Endothelial cell of umbilical vein (primary cell): Measurements from ENCODE around the gene SYNPO2. TPM values are rescaled to one million over a fixed set of nuclear protein-coding genes. Genes with fewer than 3 reads are reported as not detected.

Source experiments
- BruUV-seq: library from RNA; stranded (reverse); fragments of 400-500 nt; replicated peaks from 2 replicates; lab custom pipeline; 2021; lab: Mats Ljungman, UMichigan
- CTCF ChIA-PET: fragments of 300-600, 350-600 bp; sonication (Branson Sonifier 250); formaldehyde crosslinking; loops from one replicate; lab custom pipeline; 2021; ENCODE audit warnings: antibody characterized with exemption, inconsistent platforms; lab: Charles Lee
- POLR2A ChIA-PET: fragments of 300-600, 350-600 bp; sonication (Branson Sonifier 250); formaldehyde crosslinking; loops from one replicate; lab custom pipeline; 2021; ENCODE audit warnings: antibody characterized with exemption, inconsistent platforms; lab: Charles Lee
- DNase-seq: peaks from one replicate; pipeline ENCODE4 v3.0.0-alpha.2; 2011; ENCODE audit warnings: low read depth, low spot score
- FAIRE-seq: peaks from 2 replicates; lab custom pipeline; 2011; peaks lifted over from hg19 to GRCh38; lab: Jason Lieb, UNC
- H2AFZ ChIP-seq: 2 replicates; pipeline ENCODE4 v1.6.0; 2012; ENCODE audit warnings: low read depth, low read length, control low read depth, inconsistent platforms
- H3K27ac ChIP-seq: 2 replicates; pipeline ENCODE4 v1.5.1; 2011; ENCODE audit warnings: low read depth, mild to moderate bottlenecking, control low read depth, low read length, moderate library complexity; ENCODE audit not compliant: insufficient read depth
- H3K27me3 ChIP-seq, 2 experiments: 2 replicates each; pipeline versions ENCODE4 v1.6.0 to v1.6.1; 2011; ENCODE audit warnings: low read length in 2 of 2, mixed read lengths in 1 of 2; ENCODE audit not compliant: control insufficient read depth in 2 of 2, insufficient read depth in 2 of 2
- H3K36me3 ChIP-seq, 2 experiments: 2 replicates in 1 of 2; 3 replicates in 1 of 2; pipeline ENCODE4 v1.5.1; 2011; ENCODE audit warnings: low read length in 2 of 2, mild to moderate bottlenecking in 1 of 2, moderate library complexity in 1 of 2; ENCODE audit not compliant: control insufficient read depth in 2 of 2, insufficient read depth in 2 of 2; ENCODE audit errors: extremely low read depth in 1 of 2
- H3K4me1 ChIP-seq: 3 replicates; pipeline ENCODE4 v1.5.1; 2011; ENCODE audit warnings: mild to moderate bottlenecking, low read length; ENCODE audit not compliant: control insufficient read depth, insufficient read depth; ENCODE audit errors: extremely low read depth
- H3K4me2 ChIP-seq: 2 replicates; pipeline ENCODE4 v1.6.1; 2011; ENCODE audit warnings: low read length, control low read depth, mixed read lengths; ENCODE audit not compliant: insufficient read depth
- H3K4me3 ChIP-seq, 3 experiments: fragments of 200-600 bp in 1 of 3; sonication (generic), shearing (Covaris generic) in 1 of 3; replicated peaks in 1 of 3; 2 replicates each; pipeline ENCODE4 v1.5.1; 2011 to 2016; ENCODE audit warnings: control low read depth in 3 of 3, low read length in 3 of 3, mild to moderate bottlenecking in 2 of 3, inconsistent platforms in 1 of 3, low read depth in 1 of 3, moderate library complexity in 1 of 3; ENCODE audit not compliant: insufficient read depth in 1 of 3
- H3K79me2 ChIP-seq: 2 replicates; pipeline ENCODE4 v1.6.0; 2012; ENCODE audit warnings: low read length, inconsistent platforms; ENCODE audit not compliant: control insufficient read depth, insufficient read depth
- H3K9ac ChIP-seq: replicated peaks from 2 replicates; pipeline ENCODE3; 2011; ENCODE audit warnings: low read length, control low read depth; ENCODE audit not compliant: insufficient read depth; ENCODE audit errors: extremely low read depth
- H3K9me1 ChIP-seq: replicated peaks from 3 replicates; pipeline ENCODE4 v1.6.0; 2011; ENCODE audit warnings: mild to moderate bottlenecking, low read length; ENCODE audit not compliant: control insufficient read depth, insufficient read depth; ENCODE audit errors: extremely low read depth
- H3K9me3 ChIP-seq: replicated peaks from 2 replicates; pipeline ENCODE4 v1.5.1; 2012; ENCODE audit warnings: low read length, inconsistent platforms; ENCODE audit not compliant: control insufficient read depth, insufficient read depth
- H4K20me1 ChIP-seq: replicated peaks from 2 replicates; pipeline ENCODE3; 2011; ENCODE audit warnings: mild to moderate bottlenecking, low read length; ENCODE audit not compliant: control insufficient read depth, insufficient read depth; ENCODE audit errors: extremely low read depth
- CTCF ChIP-seq, 2 donors: IDR thresholded peaks; 1 replicate in 1 of 2; 2 replicates in 1 of 2; pipeline ENCODE4 v1.5.1; 2011; ENCODE audit warnings: low read length in 2 of 2, mild to moderate bottlenecking in 2 of 2, moderate library complexity in 2 of 2, control low read depth in 1 of 2, inconsistent platforms in 1 of 2, low read depth in 1 of 2; ENCODE audit not compliant: insufficient read depth in 1 of 2; ENCODE audit errors: extremely low read depth in 1 of 2
- EZH2 ChIP-seq: IDR thresholded peaks from 2 replicates; pipeline ENCODE4 v1.6.1; 2012; ENCODE audit warnings: borderline replicate concordance, low read depth, mild to moderate bottlenecking, moderate library complexity, low read length, inconsistent platforms; ENCODE audit not compliant: severe bottlenecking
- FOS ChIP-seq: IDR thresholded peaks from 2 replicates; pipeline ENCODE4 v1.6.1; 2011; ENCODE audit warnings: mild to moderate bottlenecking, low read length, moderate library complexity, borderline replicate concordance; ENCODE audit not compliant: insufficient read depth
- GATA2 ChIP-seq: IDR thresholded peaks from 2 replicates; pipeline ENCODE4 v1.7.0; 2011; ENCODE audit warnings: low read depth, mild to moderate bottlenecking, moderate library complexity, mixed read lengths, low read length; ENCODE audit not compliant: insufficient read length, insufficient read depth
- JUN ChIP-seq: IDR thresholded peaks from 2 replicates; pipeline ENCODE4 v1.6.1; 2011; ENCODE audit warnings: borderline replicate concordance, low read depth; ENCODE audit not compliant: insufficient read length, insufficient read depth
- MYC ChIP-seq: IDR thresholded peaks from one replicate; pipeline ENCODE4 v1.6.1; 2011; ENCODE audit warnings: mild to moderate bottlenecking, low read depth, low read length
- POLR2A ChIP-seq: IDR thresholded peaks from 2 replicates; pipeline ENCODE4 v1.6.1; 2012; ENCODE audit warnings: low read depth, mild to moderate bottlenecking, control low read depth, low read length
- POLR2AphosphoS5 ChIP-seq: IDR thresholded peaks from 2 replicates; pipeline ENCODE4 v1.6.1; 2012; ENCODE audit warnings: low read depth, mild to moderate bottlenecking, control low read depth, low read length, moderate library complexity; ENCODE audit not compliant: insufficient read depth
- dilution Hi-C: fragments of 300-500 bp; cut with MboI; formaldehyde crosslinking; loops from one replicate; pipeline ENCODE4 v1.15.0; 2019; ENCODE audit warnings: low sequenced_read_pairs; ENCODE audit not compliant: extremely low pct_ligation_motif_present
- intact Hi-C: fragments of 100-400 bp; cut with micrococcal nuclease; formaldehyde crosslinking; loops from one replicate; pipeline ENCODE4 v1.10.0; 2022
- polyA plus RNA-seq, 4 experiments: library from polyadenylated mRNA; depleted of rRNA in 3 of 4; stranded (reverse) in 3 of 4; unstranded in 1 of 4; fragments of >200 nt; gene quantifications; 2 replicates each; pipeline versions ENCODE4 v1.2.1 to v1.2.3, GENCODE V29; 2011 to 2012; ENCODE audit warnings: missing spikeins in 1 of 4
- total RNA-seq: library from RNA; stranded (reverse); gene quantifications from 2 replicates; pipeline ENCODE4 v1.2.3, GENCODE V29; 2021
- TF ChIP-seq, protein P1 (sequence below): IDR thresholded peaks from 2 replicates; pipeline ENCODE4 v1.6.1; 2011; ENCODE audit not compliant: insufficient read depth, insufficient read length

Gene SYNPO2
- total and polyA plus RNA-seq, 2 donors (not counting 3 experiments of a cell fraction or from before 2014, with no cell fraction given), result 0.06 to 0.13 TPM

DNA sequence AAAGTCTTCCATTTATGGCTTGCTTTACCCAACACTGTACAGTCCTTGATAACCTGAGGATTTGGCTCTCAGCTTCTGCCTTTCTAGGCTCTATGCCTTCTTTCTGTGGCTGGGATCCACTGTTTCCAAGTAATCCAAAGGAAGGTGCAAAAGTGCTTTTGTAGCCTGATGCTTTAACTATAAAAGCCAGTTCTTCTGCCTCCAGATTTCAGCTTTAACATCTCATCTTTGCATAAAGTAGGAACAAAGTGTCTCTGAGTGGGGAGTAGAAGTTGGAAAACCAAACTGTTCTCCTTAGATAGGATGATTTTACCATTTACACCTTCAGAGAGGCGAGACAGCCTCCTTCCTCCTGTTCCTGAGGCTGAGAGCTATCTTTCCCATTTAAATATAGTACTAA is 41.7 kb upstream of the SYNPO2 start:
- Histone ChIP-seq H3K79me2 (no peaks in the 10 kb centered on the region), H3K9me3 (no peaks in the 10 kb centered on the region), H4K20me1 (no peaks in the 10 kb centered on the region), H3K4me2 (no peak overlapping the region), H3K36me3 (no peaks in the 10 kb centered on the region), H3K4me1 (peaks cover 10% of the 10 kb centered on the region), H3K9me1 (no peaks in the 10 kb centered on the region), H3K9ac (no peak overlapping the region), H2AFZ (no peak overlapping the region), H3K27me3 (no peaks in the 10 kb centered on the region), H3K4me3 (no peak overlapping the region), H3K27ac (no peak overlapping the region)
- no peak for DNase-seq
- TF ChIP-seq JUN (no peak), CTCF (IDR thresholded peaks at IDR 0.05; ENCODE audit: extremely low read depth in 1 of 2, insufficient read depth in 1 of 2, low read depth in 1 of 2, low read length in 2 of 2) (no peak)
- ChIA-PET CTCF (interaction anchor here (0.8 to 2.0 kb wide), 6 partner anchors 8 to 75 kb away, joined by 3 to 7 read pairs (median 4); no protein-coding TSS in a partner anchor), POLR2A (no interaction called here)
- BruUV-seq, result no TSS peak
- dilution Hi-C loops (no loop called here), intact Hi-C loops (no loop called here)
- FAIRE-seq, result no peak

DNA sequence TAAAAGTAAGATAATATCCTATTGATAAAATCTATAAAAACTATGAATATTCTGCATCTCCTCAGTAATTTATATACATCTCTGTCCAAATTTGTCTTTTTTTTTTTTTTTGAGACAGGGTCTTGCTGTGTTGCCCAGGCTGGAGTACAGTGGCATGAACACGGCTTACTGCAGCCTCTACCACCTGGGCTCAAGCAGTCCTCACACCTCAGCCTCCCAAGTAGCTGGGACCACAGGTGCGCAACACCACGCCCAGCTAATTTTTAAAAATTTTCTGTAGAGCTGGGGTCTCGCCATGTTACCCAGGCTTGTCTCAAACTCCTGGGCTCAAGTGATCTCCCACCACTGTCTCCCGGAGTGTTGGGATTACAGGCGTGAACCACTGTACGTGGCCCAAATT is 40.4 kb upstream of the SYNPO2 start:
- dilution Hi-C loops, result no loop called here
- TF ChIP-seq FOS (no peak), MYC (no peak), EZH2 (no peak), POLR2AphosphoS5 (no peak), POLR2A (no peak), CTCF (IDR thresholded peaks at IDR 0.05; ENCODE audit: extremely low read depth in 1 of 2, insufficient read depth in 1 of 2, low read depth in 1 of 2, low read length in 2 of 2) (no peak), JUN (no peak), GATA2 (no peak)
- TF ChIP-seq, protein P1, sequence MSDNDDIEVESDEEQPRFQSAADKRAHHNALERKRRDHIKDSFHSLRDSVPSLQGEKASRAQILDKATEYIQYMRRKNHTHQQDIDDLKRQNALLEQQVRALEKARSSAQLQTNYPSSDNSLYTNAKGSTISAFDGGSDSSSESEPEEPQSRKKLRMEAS, result no peak
- no peaks in the 10 kb centered on the region for H3K79me2 ChIP-seq
- no peaks in the 10 kb centered on the region for H3K27me3 ChIP-seq
- no peak overlapping the region for H3K27ac ChIP-seq
- no peak overlapping the region for H3K4me2 ChIP-seq
- no peaks in the 10 kb centered on the region for H3K36me3 ChIP-seq
- no peak overlapping the region for H2AFZ ChIP-seq
- intact Hi-C loops, result no loop called here
- peaks cover 6% of the 10 kb centered on the region for H3K4me1 ChIP-seq
- FAIRE-seq, result no peak
- no peak for DNase-seq
- H3K9me3 ChIP-seq, result no peaks in the 10 kb centered on the region
- CTCF ChIA-PET, result interaction anchor here (1.0 kb wide), 1 partner anchor 12 kb away, joined by 4 read pairs; the partner anchor contains the start of gene SEC24D
- H3K9me1 ChIP-seq, result no peaks in the 10 kb centered on the region
- no TSS peak for BruUV-seq
- POLR2A ChIA-PET, result interaction anchor here (0.8 kb wide), 1 partner anchor 13 kb away, joined by 4 read pairs; no protein-coding TSS in a partner anchor
- H4K20me1 ChIP-seq, result no peaks in the 10 kb centered on the region
- no peak overlapping the region for H3K4me3 ChIP-seq
- H3K9ac ChIP-seq, result no peak overlapping the region
